HepG2 (cell line): ENCODE data around the gene GNG5. TPM values are rescaled to one million over a fixed set of nuclear protein-coding genes. Genes with fewer than 3 reads are reported as not detected.

Experiments used
- BORCS8-MEF2B ChIP-seq: sonication (generic); formaldehyde crosslinking; IDR thresholded peaks from 2 replicates; pipeline ENCODE4 v1.8.0; 2022; ENCODE audit warnings: mild to moderate bottlenecking, missing genetic modification reagents
- DRAP1 ChIP-seq: IDR thresholded peaks from 2 replicates; pipeline ENCODE4 v1.6.1; 2016; ENCODE audit warnings: missing genetic modification reagents, missing compliant biosample characterization
- E2F2 ChIP-seq: sonication (generic); formaldehyde crosslinking; IDR thresholded peaks from 2 replicates; pipeline ENCODE4 v1.4.0; 2020; ENCODE audit warnings: missing genetic modification reagents, borderline replicate concordance
- EED ChIP-seq: sonication (generic); formaldehyde crosslinking; IDR thresholded peaks from 2 replicates; pipeline ENCODE4 v1.5.0; 2020; ENCODE audit warnings: mild to moderate bottlenecking, missing genetic modification reagents
- ELF3 ChIP-seq: IDR thresholded peaks from 2 replicates; pipeline ENCODE4 v1.6.1; 2016; ENCODE audit warnings: missing genetic modification reagents, missing compliant biosample characterization
- ETV6 ChIP-seq: sonication (generic); formaldehyde crosslinking; conservative IDR thresholded peaks from 2 replicates; pipeline ENCODE4 v1.4.0; 2020; ENCODE audit warnings: missing genetic modification reagents
- FOXC1 ChIP-seq: sonication (generic); formaldehyde crosslinking; IDR thresholded peaks from 2 replicates; pipeline ENCODE4 v1.8.0; 2022; ENCODE audit warnings: mild to moderate bottlenecking, missing genetic modification reagents, borderline replicate concordance
- GRHL1 ChIP-seq: sonication (generic); formaldehyde crosslinking; conservative IDR thresholded peaks from 2 replicates; pipeline ENCODE4 v1.8.0; 2022; ENCODE audit warnings: missing genetic modification reagents
- HHEX ChIP-seq: IDR thresholded peaks from 2 replicates; pipeline ENCODE4 v1.6.1; 2016; ENCODE audit warnings: control low read depth
- HNRNPLL ChIP-seq: fragments of 200-400 bp; formaldehyde crosslinking; IDR thresholded peaks from 2 replicates; pipeline ENCODE4 v1.6.1; 2017; ENCODE audit warnings: mild to moderate bottlenecking, low read depth, low read length; ENCODE audit not compliant: poor library complexity, severe bottlenecking
- KLF11 ChIP-seq: IDR thresholded peaks from 2 replicates; pipeline ENCODE4 v1.6.1; 2016; ENCODE audit warnings: missing compliant biosample characterization
- NCOA1 ChIP-seq: sonication (generic); formaldehyde crosslinking; IDR thresholded peaks from 2 replicates; pipeline ENCODE4 v1.9.0; 2021; ENCODE audit warnings: missing genetic modification reagents
- POLR2G ChIP-seq: fragments of 200-400 bp; formaldehyde crosslinking; IDR thresholded peaks from 2 replicates; pipeline ENCODE4 v1.6.1; 2018; ENCODE audit warnings: mild to moderate bottlenecking, low read depth, low read length, moderate library complexity
- RBM22 ChIP-seq: fragments of 200-400 bp; formaldehyde crosslinking; optimal IDR thresholded peaks from 2 replicates; pipeline ENCODE3; 2017; ENCODE audit warnings: mild to moderate bottlenecking, low read length, moderate library complexity
- SMARCE1 ChIP-seq: fragments of 450-650 bp; IDR thresholded peaks from 2 replicates; pipeline ENCODE4 v1.6.1; 2017; ENCODE audit warnings: borderline replicate concordance
- ZNF124 ChIP-seq: sonication (generic); formaldehyde crosslinking; IDR thresholded peaks from 2 replicates; pipeline ENCODE4 v1.4.0; 2020; ENCODE audit warnings: missing genetic modification reagents
- ZNF180 ChIP-seq: sonication (generic); formaldehyde crosslinking; IDR thresholded peaks from 2 replicates; pipeline ENCODE4 v1.4.0; 2020; ENCODE audit warnings: low read depth, missing genetic modification reagents, borderline replicate concordance
- ZNF317 ChIP-seq: sonication (generic); formaldehyde crosslinking; IDR thresholded peaks from 2 replicates; pipeline ENCODE4 v1.5.0; 2020; ENCODE audit warnings: mild to moderate bottlenecking, missing genetic modification reagents
- ZNF543 ChIP-seq: sonication (generic); formaldehyde crosslinking; IDR thresholded peaks from 2 replicates; pipeline ENCODE4 v1.4.0; 2020; ENCODE audit warnings: mild to moderate bottlenecking, missing genetic modification reagents
- ZNF766 ChIP-seq: sonication (generic); formaldehyde crosslinking; IDR thresholded peaks from 2 replicates; pipeline ENCODE4 v1.5.0; 2020; ENCODE audit warnings: missing genetic modification reagents, borderline replicate concordance
- ZNF777 ChIP-seq: sonication (generic); formaldehyde crosslinking; IDR thresholded peaks from 2 replicates; pipeline ENCODE4 v1.4.0; 2020; ENCODE audit warnings: missing genetic modification reagents
- polyA plus RNA-seq, 8 experiments: library from polyadenylated mRNA; depleted of rRNA in 3 of 8; stranded (reverse) in 7 of 8; unstranded in 1 of 8; fragments of >200 nt; fragmentation: Illumina TruSeq in 4 of 8; extraction: Trizol in 4 of 8; gene quantifications; 2 replicates each; pipeline versions ENCODE4 v1.2.1 to v1.2.3, GENCODE V29; 2011 to 2016; ENCODE audit warnings: low read depth in 4 of 8, missing spikeins in 1 of 8, mixed read lengths in 1 of 8; ENCODE audit not compliant: insufficient read depth in 1 of 8
- total RNA-seq, 5 experiments: library from RNA; depleted of rRNA; stranded (reverse); fragments of >200 nt; fragmentation: Illumina TruSeq; extraction: Trizol; gene quantifications; 2 replicates each; pipeline ENCODE4 v1.2.3, GENCODE V29; 2016; ENCODE audit warnings: low read depth in 1 of 5
- TF ChIP-seq, protein P1 (sequence below): sonication (generic); formaldehyde crosslinking; IDR thresholded peaks from 2 replicates; pipeline ENCODE4 v1.5.0; 2020; ENCODE audit warnings: missing genetic modification reagents, mild to moderate bottlenecking, borderline replicate concordance
- TF ChIP-seq, protein P2 (sequence below): sonication (generic); formaldehyde crosslinking; conservative IDR thresholded peaks from 2 replicates; pipeline ENCODE4 v1.4.0; 2020; ENCODE audit warnings: missing genetic modification reagents

Gene GNG5
- total and polyA plus RNA-seq, 2 of the 13 experiments (the other 11 are each of a cell fraction or from before 2014, with no cell fraction given) = 103 to 137 TPM

DNA sequence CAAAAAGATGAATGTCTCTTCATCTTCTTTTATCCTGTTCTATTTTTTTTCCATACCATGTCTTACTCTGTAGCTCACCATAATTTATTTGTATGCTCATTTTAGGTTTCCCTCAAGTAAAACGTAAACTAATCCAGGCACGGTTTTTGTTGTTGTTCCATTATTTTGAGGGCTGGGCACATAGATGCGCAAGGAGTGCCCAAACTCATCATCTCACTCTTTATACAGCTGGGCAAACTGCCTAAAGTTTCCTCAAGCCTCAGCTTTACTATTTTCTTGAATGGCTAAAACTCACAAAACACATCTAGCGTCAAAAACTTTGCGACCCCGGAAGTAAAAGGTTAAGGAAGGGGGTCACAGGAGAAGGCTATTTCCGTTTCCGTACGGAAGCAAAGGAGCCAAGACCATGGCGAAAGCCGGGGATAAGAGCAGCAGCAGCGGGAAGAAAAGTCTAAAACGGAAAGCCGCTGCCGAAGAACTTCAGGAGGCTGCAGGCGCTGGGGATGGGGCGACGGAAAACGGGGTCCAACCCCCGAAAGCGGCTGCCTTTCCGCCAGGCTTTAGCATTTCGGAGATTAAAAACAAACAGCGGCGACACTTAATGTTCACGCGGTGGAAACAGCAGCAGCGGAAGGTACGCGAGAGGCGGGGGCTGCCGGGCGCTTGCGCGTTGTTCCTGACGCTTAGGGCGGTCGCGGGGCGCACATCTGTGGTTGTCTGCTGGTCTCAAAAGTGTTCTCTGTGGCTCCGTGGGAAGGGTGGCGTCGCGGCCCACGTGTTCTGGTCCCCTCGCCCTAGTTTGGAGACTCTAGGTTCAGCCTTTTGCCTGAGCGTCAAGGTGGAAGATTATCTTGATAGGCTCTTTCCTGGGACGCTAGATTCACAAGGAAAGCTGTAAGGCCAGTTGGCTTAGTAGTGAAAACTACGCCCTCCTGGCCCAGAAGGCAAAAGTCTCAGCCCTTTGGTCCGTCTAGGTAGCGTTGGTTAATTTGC, 27.2 kb downstream of the GNG5 start, which contains the start of gene RPF1 (continued):
- TF ChIP-seq E2F2 (no peak), ZNF124 (peak; percentile 99), BORCS8-MEF2B (CRISPR knock-in tag) (peak; percentile 72; the same call in 1 of the 2 replicates), SMARCE1 (no peak), ZNF766 (CRISPR knock-in tag) (no peak), HNRNPLL (peak; percentile 99), RBM22 (peak; percentile 72), POLR2G (peak; percentile 95), EED (CRISPR knock-in tag) (peak; percentile 74; the same call in 1 of the 2 replicates), ZNF543 (CRISPR knock-in tag) (peak; percentile 79; the same call in 1 of the 2 replicates), ZNF180 (CRISPR knock-in tag) (no peak), ETV6 (CRISPR knock-in tag) (peak; percentile 79; the same call in 1 of the 2 replicates), KLF11 (no peak), ZNF317 (CRISPR knock-in tag) (peak; percentile 65), HHEX (CRISPR knock-in tag) (peak; percentile 52; the same call in 1 of the 2 replicates), NCOA1 (CRISPR knock-in tag) (no peak), GRHL1 (CRISPR knock-in tag) (no peak), FOXC1 (CRISPR knock-in tag) (peak; percentile 49; the same call in 1 of the 2 replicates), ELF3 (CRISPR knock-in tag) (peak; percentile 73), ZNF777 (0 out of 2 replicates have a peak, but pooled peaks have one; percentile 50), DRAP1 (CRISPR knock-in tag) (peak; percentile 73; the same call in 1 of the 2 replicates)
- TF ChIP-seq, protein P1, sequence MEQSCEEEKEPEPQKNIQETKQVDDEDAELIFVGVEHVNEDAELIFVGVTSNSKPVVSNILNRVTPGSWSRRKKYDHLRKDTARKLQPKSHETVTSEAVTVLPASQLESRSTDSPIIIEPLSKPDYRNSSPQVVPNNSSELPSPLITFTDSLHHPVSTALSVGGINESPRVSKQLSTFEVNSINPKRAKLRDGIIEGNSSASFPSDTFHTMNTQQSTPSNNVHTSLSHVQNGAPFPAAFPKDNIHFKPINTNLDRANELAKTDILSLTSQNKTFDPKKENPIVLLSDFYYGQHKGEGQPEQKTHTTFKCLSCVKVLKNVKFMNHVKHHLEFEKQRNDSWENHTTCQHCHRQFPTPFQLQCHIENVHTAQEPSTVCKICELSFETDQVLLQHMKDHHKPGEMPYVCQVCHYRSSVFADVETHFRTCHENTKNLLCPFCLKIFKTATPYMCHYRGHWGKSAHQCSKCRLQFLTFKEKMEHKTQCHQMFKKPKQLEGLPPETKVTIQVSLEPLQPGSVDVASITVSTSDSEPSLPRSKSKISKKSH = no peak
- TF ChIP-seq, protein P2, sequence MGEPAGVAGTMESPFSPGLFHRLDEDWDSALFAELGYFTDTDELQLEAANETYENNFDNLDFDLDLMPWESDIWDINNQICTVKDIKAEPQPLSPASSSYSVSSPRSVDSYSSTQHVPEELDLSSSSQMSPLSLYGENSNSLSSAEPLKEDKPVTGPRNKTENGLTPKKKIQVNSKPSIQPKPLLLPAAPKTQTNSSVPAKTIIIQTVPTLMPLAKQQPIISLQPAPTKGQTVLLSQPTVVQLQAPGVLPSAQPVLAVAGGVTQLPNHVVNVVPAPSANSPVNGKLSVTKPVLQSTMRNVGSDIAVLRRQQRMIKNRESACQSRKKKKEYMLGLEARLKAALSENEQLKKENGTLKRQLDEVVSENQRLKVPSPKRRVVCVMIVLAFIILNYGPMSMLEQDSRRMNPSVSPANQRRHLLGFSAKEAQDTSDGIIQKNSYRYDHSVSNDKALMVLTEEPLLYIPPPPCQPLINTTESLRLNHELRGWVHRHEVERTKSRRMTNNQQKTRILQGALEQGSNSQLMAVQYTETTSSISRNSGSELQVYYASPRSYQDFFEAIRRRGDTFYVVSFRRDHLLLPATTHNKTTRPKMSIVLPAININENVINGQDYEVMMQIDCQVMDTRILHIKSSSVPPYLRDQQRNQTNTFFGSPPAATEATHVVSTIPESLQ (CRISPR knock-in tag) = no peak
